Fibroblast of mammary gland (primary cell): ENCODE results near the gene WDR75.
"Not testable (repeated sequence)": the region's sequence is repeated elsewhere in the genome, so short reads cannot be mapped to it uniquely, and the experiment has no call there.

Experiments
- DNase-seq: peaks from one replicate; pipeline ENCODE4 v3.0.0-alpha.2; 2010; ENCODE audit warnings: low read depth
- H3K4me3 ChIP-seq: 2 replicates; pipeline ENCODE4 v1.5.1; 2011; ENCODE audit warnings: low read depth, mild to moderate bottlenecking, low read length, moderate library complexity; ENCODE audit not compliant: control insufficient read depth
- TF ChIP-seq, protein P1 (sequence below): conservative IDR thresholded peaks from 2 replicates; pipeline ENCODE4 v1.5.1; 2011; ENCODE audit warnings: low read depth, low read length, inconsistent platforms; ENCODE audit not compliant: control insufficient read depth, insufficient read depth

WDR75 gene

DNA sequence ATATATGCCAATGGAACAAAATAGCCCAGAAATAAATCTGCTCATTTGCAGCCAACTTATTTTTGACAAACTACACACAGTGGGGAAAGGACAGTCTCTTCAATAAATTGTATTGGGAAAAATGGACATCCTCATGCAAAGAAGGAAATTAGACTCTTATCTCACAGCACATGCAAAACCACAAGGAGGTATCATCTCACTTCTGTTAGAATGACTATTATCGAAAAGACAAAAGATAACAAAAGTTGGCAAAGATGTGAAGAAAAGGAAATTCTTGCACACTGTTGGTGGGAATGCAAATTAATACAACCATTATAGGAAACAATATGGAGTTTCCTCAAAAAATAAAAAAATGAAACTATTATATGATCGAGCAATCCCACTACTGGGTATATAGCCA is 16.3 kb upstream of the WDR75 start:
- no peak overlapping the region for H3K4me3 ChIP-seq
- TF ChIP-seq, protein P1, sequence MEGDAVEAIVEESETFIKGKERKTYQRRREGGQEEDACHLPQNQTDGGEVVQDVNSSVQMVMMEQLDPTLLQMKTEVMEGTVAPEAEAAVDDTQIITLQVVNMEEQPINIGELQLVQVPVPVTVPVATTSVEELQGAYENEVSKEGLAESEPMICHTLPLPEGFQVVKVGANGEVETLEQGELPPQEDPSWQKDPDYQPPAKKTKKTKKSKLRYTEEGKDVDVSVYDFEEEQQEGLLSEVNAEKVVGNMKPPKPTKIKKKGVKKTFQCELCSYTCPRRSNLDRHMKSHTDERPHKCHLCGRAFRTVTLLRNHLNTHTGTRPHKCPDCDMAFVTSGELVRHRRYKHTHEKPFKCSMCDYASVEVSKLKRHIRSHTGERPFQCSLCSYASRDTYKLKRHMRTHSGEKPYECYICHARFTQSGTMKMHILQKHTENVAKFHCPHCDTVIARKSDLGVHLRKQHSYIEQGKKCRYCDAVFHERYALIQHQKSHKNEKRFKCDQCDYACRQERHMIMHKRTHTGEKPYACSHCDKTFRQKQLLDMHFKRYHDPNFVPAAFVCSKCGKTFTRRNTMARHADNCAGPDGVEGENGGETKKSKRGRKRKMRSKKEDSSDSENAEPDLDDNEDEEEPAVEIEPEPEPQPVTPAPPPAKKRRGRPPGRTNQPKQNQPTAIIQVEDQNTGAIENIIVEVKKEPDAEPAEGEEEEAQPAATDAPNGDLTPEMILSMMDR: no peak
- no peak for DNase-seq

DNA sequence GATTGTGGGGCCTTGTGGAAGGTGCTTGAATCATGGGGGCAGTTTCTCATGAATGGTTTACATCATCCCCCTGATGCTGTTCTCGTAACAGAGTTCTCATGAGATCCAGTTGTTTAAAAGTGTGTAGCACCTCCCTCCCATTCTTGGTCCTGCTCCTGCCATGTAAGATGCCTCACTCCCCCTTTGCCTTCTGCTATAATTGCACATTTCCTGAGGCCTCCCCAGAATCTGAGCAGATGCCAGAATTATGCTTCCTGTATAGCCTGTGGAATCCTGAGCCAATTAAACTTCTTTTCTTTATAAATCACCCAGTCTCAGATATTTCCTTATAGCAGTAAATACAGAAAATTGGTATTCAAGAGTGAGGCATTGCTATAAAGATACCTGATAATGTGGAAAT is 15.6 kb upstream of the WDR75 start:
- H3K4me3 ChIP-seq: no peak overlapping the region
- TF ChIP-seq, protein P1: no peak
- no peak for DNase-seq

- no peak overlapping the region for H3K4me3 ChIP-seq
- TF ChIP-seq, protein P1: no peak
- DNase-seq: no peak
These were observed 14.4 kb upstream of the WDR75 start for GRCh38 chr2:189426886-189427285.

- TF ChIP-seq, protein P1: no peak
- DNase-seq: no peak
- no peak overlapping the region for H3K4me3 ChIP-seq
These were observed 13.4 kb upstream of the WDR75 start for GRCh38 chr2:189427872-189428271.

GRCh38 chr2:189430448-189430847 is 10.8 kb upstream of the WDR75 start:
- H3K4me3 ChIP-seq, DNase-seq: not testable (repeated sequence)

DNA sequence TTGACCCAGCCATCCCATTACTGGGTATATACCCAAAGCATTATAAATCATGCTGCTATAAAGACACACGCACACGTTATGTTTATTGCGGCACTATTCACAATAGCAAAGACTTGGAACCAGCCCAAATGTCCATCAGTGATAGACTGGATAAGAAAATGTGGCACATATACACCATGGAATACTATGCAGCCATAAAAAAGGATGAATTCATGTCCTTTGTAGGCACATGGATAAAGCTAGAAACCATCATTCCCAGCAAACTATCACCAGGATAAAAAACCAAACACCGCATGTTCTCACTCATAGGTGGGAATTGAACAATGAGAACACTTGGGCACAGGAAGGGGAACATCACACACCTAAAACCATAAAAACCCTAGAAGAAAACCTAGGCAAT is 5.5 kb upstream of the WDR75 start:
- not testable (repeated sequence) for DNase-seq, H3K4me3 ChIP-seq

DNA sequence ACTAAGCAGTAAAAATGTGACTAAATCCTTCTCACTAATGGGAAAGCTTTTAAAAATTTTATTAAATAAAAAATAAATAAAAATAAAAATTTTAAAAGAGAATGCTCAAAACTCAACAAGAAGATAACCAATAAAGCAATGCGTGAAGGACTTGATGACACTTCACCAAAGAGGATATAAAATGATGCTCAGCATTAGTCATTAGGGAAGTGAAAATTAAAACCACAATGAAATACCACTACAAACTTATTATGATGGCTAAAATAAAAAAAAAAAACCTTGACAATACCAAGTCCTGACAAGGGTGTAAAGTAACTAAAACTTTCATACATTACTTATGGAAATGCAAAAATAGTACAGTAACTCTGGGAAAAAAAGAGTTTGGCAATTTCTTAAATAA is 3.3 kb upstream of the WDR75 start:
- H3K4me3 ChIP-seq: no peak overlapping the region
- DNase-seq: no peak
- TF ChIP-seq, protein P1: no peak

GRCh38 chr2:189439342-189439741 is 1.9 kb upstream of the WDR75 start:
- TF ChIP-seq, protein P1: peak; percentile 18
- H3K4me3 ChIP-seq: no peak overlapping the region
- DNase-seq: no peak
